ENCODE data around the gene FARSB.
A peak's percentile ranks its signal among the peaks of the same experiment; 100 is the strongest.

GRCh38 chr2:222561817-222562645, 93.9 kb downstream of the FARSB start:
- TF ChIP-seq CTCF (IDR thresholded peaks at IDR 0.05) (peak in 2 of 3 experiments; percentile 31 to 65), POLR2AphosphoS5 (IDR thresholded peaks at IDR 0.05; ENCODE audit: insufficient read depth in 1 of 2, low read depth in 1 of 2) (no peak), POLR2A (IDR thresholded peaks at IDR 0.05) (no peak)

All from vagina (tissue), 2 donors.